ENCODE measurements around the gene CBLB. TPM values are rescaled to one million over a fixed set of nuclear protein-coding genes. Genes with fewer than 3 reads are reported as not detected.

The CBLB gene
- total and polyA plus RNA-seq, 9 donors = 14.8 to 133 (median 40.5) TPM

- DNase-seq = no peak
- Histone ChIP-seq H3K27me3 (no peaks in the 10 kb centered on the region), H3K4me1 (ENCODE audit: insufficient read depth) (no peaks in the 10 kb centered on the region), H3K27ac (no peak overlapping the region), H3K36me3 (no peaks in the 10 kb centered on the region), H3K9me3 (no peaks in the 10 kb centered on the region), H3K4me3 (no peak overlapping the region)
- intact Hi-C loops (cut with DNase I) = loop anchor here in 1 of 4 donors (5.0 kb wide), 1 partner anchor 1588 kb away; no protein-coding TSS in a partner anchor
- WGBS, 3 donors = 90 to 95% (median 92%) methylated on average over 4 of the region's 4 CpGs
- TF ChIP-seq EP300 (IDR thresholded peaks at IDR 0.05) (no peak), POLR2A (IDR thresholded peaks at IDR 0.05) (no peak), CTCF (IDR thresholded peaks at IDR 0.05) (no peak)
These were observed 38.8 kb downstream of the CBLB start for GRCh38 chr3:105829871-105830622.

GRCh38 chr3:105829229-105829628 is 39.6 kb downstream of the CBLB start:
- 91 to 95% (median 94%) methylated on average over 4 of the region's 4 CpGs for WGBS, 3 donors
- Histone ChIP-seq H3K9me3 (no peaks in the 10 kb centered on the region), H3K4me3 (no peak overlapping the region), H3K36me3 (no peaks in the 10 kb centered on the region), H3K4me1 (ENCODE audit: insufficient read depth) (no peaks in the 10 kb centered on the region), H3K27ac (no peak overlapping the region), H3K27me3 (no peaks in the 10 kb centered on the region)
- no peak for TF ChIP-seq EP300 (IDR thresholded peaks at IDR 0.05)
- TF ChIP-seq CTCF (IDR thresholded peaks at IDR 0.05) = no peak
- intact Hi-C loops (cut with DNase I) = no loop called here
- peak in 1 of 5 donors; percentile 25 for DNase-seq

- H3K9me3 ChIP-seq = no peaks in the 10 kb centered on the region
These were observed 40.1 kb downstream of the CBLB start for GRCh38 chr3:105828703-105829102.

GRCh38 chr3:105827959-105828358 is 40.9 kb downstream of the CBLB start:
- TF ChIP-seq POLR2A (IDR thresholded peaks at IDR 0.05) (no peak), CTCF (IDR thresholded peaks at IDR 0.05) (peak in 2 of 3 donors; percentile 70 to 86)
- DNase-seq = peak; percentile 42 to 74 (median 51)
- Histone ChIP-seq H3K27ac (peak overlapping the region in 1 of 2 donors; percentile 1), H3K4me3 (no peak overlapping the region), H3K4me1 (ENCODE audit: insufficient read depth) (peaks cover 4% of the 10 kb centered on the region), H3K27me3 (no peaks in the 10 kb centered on the region), H3K36me3 (no peaks in the 10 kb centered on the region), H3K9me3 (no peaks in the 10 kb centered on the region)
- intact Hi-C loops (cut with DNase I) = no loop called here
- WGBS, 3 donors = 37 to 40% (median 38%) methylated on average over 2 of the region's 2 CpGs

More at GRCh38 chr3:105828703-105829102, 40.1 kb downstream of the CBLB start:
- intact Hi-C loops (cut with DNase I) = no loop called here
- H3K27me3 ChIP-seq = no peaks in the 10 kb centered on the region
- TF ChIP-seq CTCF (IDR thresholded peaks at IDR 0.05) (no peak), EP300 (IDR thresholded peaks at IDR 0.05) (no peak), POLR2A (IDR thresholded peaks at IDR 0.05) (no peak)
- no peak overlapping the region for H3K27ac ChIP-seq
- H3K4me1 ChIP-seq (ENCODE audit: insufficient read depth) = peaks cover under 1% of the 10 kb centered on the region
- H3K36me3 ChIP-seq = no peaks in the 10 kb centered on the region
- 22 to 36% (median 27%) methylated on average over 2 of the region's 2 CpGs for WGBS, 3 donors
- DNase-seq = no peak
- no peak overlapping the region for H3K4me3 ChIP-seq

Measured in ovary (tissue), 9 donors.